Esophagus squamous epithelium (tissue), 4 donors: Measurements from ENCODE around the gene ZNF80.
A peak's percentile ranks its signal among the peaks of the same experiment; 100 is the strongest.

ENCODE experiments used
- POLR2A ChIP-seq, 4 donors: fragments of 450-650 bp; IDR thresholded peaks; one replicate each; pipeline ENCODE4 v1.6.1; 2017; ENCODE audit warnings: antibody characterized with exemption in 4 of 4, mild to moderate bottlenecking in 4 of 4, moderate library complexity in 3 of 4
- TF ChIP-seq, protein P1 (sequence below), 6 experiments: fragments of 450-650 bp in 4 of 6; fragments of 200-600 bp in 2 of 6; sonication (generic) in 2 of 6; IDR thresholded peaks; one replicate each; pipeline ENCODE4 v1.5.1; 2016 to 2019; ENCODE audit warnings: antibody characterized with exemption in 6 of 6, mild to moderate bottlenecking in 4 of 6, moderate library complexity in 4 of 6

DNA sequence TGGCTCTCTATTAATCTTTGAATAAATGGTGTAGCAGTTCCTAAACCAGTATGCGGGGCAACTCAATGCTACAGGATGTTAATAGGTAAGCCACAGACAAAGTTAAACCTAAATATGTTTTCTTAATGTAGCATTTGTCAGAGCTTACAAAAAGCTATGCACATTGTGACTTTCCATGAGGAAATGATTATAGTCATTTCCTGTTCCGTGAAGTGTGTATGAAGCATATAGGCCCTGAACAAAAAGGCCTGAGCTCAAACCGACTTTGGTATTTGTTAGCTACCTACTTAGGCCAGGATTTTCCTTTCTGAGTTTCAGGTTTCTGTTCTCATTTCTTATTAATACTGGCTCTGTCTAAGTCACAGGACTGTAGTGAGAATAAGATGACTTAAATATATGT lies 14.2 kb downstream of the ZNF80 start:
- peak in 1 of 4 donors; percentile 26 for TF ChIP-seq POLR2A (IDR thresholded peaks at IDR 0.05)
- TF ChIP-seq, protein P1, sequence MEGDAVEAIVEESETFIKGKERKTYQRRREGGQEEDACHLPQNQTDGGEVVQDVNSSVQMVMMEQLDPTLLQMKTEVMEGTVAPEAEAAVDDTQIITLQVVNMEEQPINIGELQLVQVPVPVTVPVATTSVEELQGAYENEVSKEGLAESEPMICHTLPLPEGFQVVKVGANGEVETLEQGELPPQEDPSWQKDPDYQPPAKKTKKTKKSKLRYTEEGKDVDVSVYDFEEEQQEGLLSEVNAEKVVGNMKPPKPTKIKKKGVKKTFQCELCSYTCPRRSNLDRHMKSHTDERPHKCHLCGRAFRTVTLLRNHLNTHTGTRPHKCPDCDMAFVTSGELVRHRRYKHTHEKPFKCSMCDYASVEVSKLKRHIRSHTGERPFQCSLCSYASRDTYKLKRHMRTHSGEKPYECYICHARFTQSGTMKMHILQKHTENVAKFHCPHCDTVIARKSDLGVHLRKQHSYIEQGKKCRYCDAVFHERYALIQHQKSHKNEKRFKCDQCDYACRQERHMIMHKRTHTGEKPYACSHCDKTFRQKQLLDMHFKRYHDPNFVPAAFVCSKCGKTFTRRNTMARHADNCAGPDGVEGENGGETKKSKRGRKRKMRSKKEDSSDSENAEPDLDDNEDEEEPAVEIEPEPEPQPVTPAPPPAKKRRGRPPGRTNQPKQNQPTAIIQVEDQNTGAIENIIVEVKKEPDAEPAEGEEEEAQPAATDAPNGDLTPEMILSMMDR (IDR thresholded peaks at IDR 0.05), result no peak
